Left ventricle myocardium superior (tissue), 1 donor: ENCODE results near the gene PXK. TPM values are rescaled to one million over a fixed set of nuclear protein-coding genes. Genes with fewer than 3 reads are reported as not detected.

Source experiments
- ATAC-seq: fragments of 200-7000 bp; cut with Tn5 transposase; one replicate; pipeline ENCODE4 v1.9.1; 2020; ENCODE audit warnings: mild to moderate bottlenecking, moderate library complexity
- DNase-seq: peaks from one replicate; pipeline ENCODE4 v3.0.0-alpha.2; 2020
- intact Hi-C: fragments of 100-400 bp; cut with micrococcal nuclease; formaldehyde crosslinking; loops from one replicate; pipeline ENCODE4 v1.11.0; 2022
- total RNA-seq: library from RNA; stranded (reverse); fragmentation: NEBNext Ultra II Directional; extraction: Animal tissue kit (Norgen Biotek cat#: 25700); gene quantifications from one replicate; pipeline ENCODE4 v1.2.1, GENCODE V29; 2021
- donor health status: DM: no; HTN: yes; CAD: no; lungs with severe emphysema.

PXK gene
- total RNA-seq, 1 donor from 2014 or later = 12.9 TPM

GRCh38 chr3:58404396-58404795 lies 71.7 kb downstream of the PXK start:
- ATAC-seq = no peak
- no peak for DNase-seq

GRCh38 chr3:58408906-58409305 lies 76.2 kb downstream of the PXK start:
- intact Hi-C loops = no loop called here
- ATAC-seq = no peak
- DNase-seq = no peak

More at GRCh38 chr3:58404396-58404795, 71.7 kb downstream of the PXK start:
- intact Hi-C loops = no loop called here

DNA sequence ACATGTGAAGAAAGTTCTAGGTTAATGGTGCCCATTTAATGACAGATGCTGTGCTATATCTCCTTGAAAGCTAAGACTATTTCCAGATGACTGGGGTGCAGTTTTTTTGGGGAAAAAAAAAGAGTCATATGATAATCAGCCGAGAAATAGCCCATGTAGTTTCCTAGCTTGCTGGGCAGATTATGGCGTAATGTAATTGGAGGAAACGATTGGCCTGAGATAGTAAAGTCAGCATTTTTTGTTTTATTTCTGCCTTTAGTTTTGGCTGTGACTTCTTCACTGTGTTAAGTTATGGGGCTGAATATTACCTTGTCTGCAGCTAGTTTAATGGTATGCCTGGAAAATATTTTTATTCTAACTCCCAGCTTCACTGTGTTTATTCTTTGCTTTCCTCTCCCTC lies 77.0 kb downstream of the PXK start:
- ATAC-seq = no peak
- no peak for DNase-seq
- intact Hi-C loops = loop anchor here (5.0 kb wide), 1 partner anchor 82 kb away; no protein-coding TSS in a partner anchor

- DNase-seq (no peak), ATAC-seq (no peak)
- intact Hi-C loops = loop anchor here (5.0 kb wide), 1 partner anchor 84 kb away; no protein-coding TSS in a partner anchor
These were observed 78.3 kb downstream of the PXK start for GRCh38 chr3:58411036-58411435.

GRCh38 chr3:58411851-58412830 lies 79.4 kb downstream of the PXK start:
- DNase-seq = no peak
- ATAC-seq = no peak
- intact Hi-C loops = loop anchor here (5.0 kb wide), 1 partner anchor 85 kb away; no protein-coding TSS in a partner anchor

GRCh38 chr3:58414538-58415197 lies 82.0 kb downstream of the PXK start:
- DNase-seq = peak; percentile 48
- intact Hi-C loops = loop anchor here (5.0 kb wide), 1 partner anchor 87 kb away; no protein-coding TSS in a partner anchor
- ATAC-seq = peak; percentile 79

DNA sequence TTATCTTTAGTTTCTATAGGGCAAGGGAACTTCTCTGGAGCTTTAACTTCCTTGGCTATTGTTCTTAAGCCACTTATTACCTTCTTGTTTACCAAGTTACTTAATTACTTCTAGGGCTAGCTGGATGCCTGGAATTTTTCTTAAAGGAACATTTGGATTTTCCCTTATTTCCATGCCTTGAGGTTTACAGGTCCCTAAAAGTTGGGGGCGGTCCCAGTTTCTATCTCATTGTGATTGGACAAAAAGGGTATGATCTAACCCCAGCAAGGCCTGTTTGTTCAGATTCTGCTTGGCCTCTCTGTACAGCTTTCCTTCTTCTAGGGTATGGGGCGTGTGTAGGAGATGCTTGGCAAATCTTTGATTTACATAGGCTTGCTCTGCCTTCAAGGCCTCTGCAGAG lies 83.5 kb downstream of the PXK start:
- intact Hi-C loops = no loop called here
- ATAC-seq = no peak
- DNase-seq = no peak

- ATAC-seq = no peak
- no peak for DNase-seq
- intact Hi-C loops = no loop called here
These were observed 84.4 kb downstream of the PXK start for GRCh38 chr3:58417075-58417474.

DNA sequence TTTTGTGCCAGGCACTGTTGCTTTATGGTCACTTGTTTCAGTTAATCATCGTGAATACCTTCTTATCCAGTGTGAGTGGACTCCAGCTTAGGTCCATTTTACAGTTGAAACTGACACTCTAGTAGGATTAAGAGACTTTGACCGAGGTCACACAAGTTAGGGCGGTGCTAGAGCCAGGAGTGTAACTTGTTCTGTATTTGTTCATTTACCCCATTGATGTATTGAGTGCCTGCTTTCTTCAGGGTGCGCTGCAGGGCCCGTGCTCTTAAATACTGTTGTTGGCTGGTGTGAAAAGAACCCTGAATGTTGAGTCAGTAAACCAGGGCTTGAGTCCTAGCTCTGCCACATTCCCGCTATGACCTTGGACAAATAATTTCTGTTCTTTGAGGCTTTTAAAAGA lies 85.5 kb downstream of the PXK start:
- ATAC-seq (no peak), DNase-seq (no peak)
- intact Hi-C loops = no loop called here

GRCh38 chr3:58419780-58420507 lies 87.3 kb downstream of the PXK start:
- ATAC-seq = peak; percentile 86
- intact Hi-C loops = no loop called here
- peak; percentile 71 for DNase-seq

- ATAC-seq (no peak), DNase-seq (no peak)
- intact Hi-C loops = no loop called here
These were observed 88.3 kb downstream of the PXK start for GRCh38 chr3:58421004-58421403.

DNA sequence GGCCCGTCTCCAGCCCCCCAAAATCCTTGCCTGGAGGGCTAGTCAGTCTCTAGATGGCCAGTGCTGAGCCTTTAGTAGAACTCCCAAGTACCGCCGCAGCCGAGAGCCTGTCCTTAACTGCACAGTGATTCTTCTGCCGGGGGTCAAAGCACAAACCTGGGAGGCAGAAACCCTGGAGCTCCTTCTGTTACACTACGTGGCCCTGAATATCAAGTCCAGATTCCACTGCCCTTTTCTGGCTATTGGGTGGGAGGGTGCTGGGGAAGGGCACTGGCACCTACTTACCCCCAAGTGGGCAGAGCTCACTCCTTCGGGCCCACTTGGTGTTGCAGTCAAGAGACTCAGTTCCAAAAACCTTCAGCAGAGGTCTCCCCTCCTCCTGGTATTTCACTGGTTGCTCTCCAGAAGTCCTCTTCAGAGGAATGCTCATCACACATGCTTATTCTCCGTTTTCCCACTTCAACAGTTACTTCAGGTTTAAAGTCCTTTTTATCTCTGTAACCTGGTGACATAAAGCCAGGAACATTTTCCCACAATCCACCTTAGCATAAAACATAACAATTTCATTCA lies 90.1 kb downstream of the PXK start:
- no peak for DNase-seq
- intact Hi-C loops = no loop called here
- ATAC-seq = peak; percentile 32

GRCh38 chr3:58424613-58425012 lies 91.9 kb downstream of the PXK start:
- DNase-seq (no peak), ATAC-seq (no peak)
- intact Hi-C loops = no loop called here

GRCh38 chr3:58425782-58426181 lies 93.1 kb downstream of the PXK start:
- intact Hi-C loops = no loop called here
- no peak for ATAC-seq
- DNase-seq = no peak

DNA sequence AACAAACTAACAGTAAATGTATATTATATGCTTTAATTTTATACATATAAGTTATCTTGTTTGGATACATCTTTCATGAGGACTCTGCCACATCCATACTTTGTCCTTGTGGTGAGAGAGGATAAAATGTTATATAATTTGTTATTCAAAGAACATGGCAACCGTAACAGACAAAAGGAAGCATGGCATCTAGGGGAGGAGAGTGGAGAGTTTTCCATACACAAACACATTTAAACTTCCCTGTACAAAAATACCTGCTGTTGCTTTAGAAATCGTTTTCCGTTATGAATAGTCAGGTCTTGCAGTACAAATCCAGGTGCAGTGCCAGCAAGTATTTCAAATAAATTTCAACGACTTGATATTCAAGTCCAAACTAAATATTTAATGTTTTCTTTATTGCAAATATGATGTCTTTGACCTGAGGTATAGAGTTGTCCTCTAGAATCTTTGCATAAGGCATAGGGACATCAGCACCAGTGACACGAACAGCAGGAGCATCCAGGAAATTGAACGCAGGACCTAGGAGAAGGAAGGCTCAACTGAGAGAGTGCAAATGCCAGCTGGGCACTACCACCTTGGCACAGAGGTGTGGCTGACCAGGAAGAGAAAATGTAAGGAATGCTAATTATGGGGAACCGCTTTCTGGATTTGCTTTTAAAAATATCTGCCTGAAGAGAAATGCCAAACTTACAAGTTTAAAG lies 95.1 kb downstream of the PXK start:
- intact Hi-C loops = no loop called here
- ATAC-seq = no peak

GRCh38 chr3:58429657-58430056 lies 97.0 kb downstream of the PXK start:
- intact Hi-C loops = no loop called here
- DNase-seq (no peak), ATAC-seq (no peak)

More for the DNA sequence above, 95.1 kb downstream of the PXK start:
- no peak for DNase-seq

- intact Hi-C loops = no loop called here
- DNase-seq (no peak), ATAC-seq (no peak)
These were observed 100.2 kb downstream of the PXK start for GRCh38 chr3:58432905-58433304.

GRCh38 chr3:58433400-58434167 lies 100.9 kb downstream of the PXK start, which contains the start of gene PDHB:
Gene PDHB (minus strand): TSS chr3:58433832. CDS start chr3:58433809, 23 bp downstream.
- intact Hi-C loops = no loop called here
- ATAC-seq (peak; percentile 98), DNase-seq (peak; percentile 96)
